HAP-1 (cell line): ENCODE data around the gene DCP1A.
"Not testable (repeated sequence)": the region's sequence is repeated elsewhere in the genome, so short reads cannot be mapped to it uniquely, and the experiment has no call there.

Experiments
- DNase-seq, 2 experiments: peaks; one replicate each; pipeline ENCODE4 v3.0.0-alpha.2; 2016 to 2020; ENCODE audit warnings: low spot score in 2 of 2
- H3K27me3 ChIP-seq: fragments of 250-450 bp; sonication (Bioruptor Pico); 2 replicates; pipeline ENCODE4 v1.5.1; 2020; ENCODE audit warnings: low read depth, mild to moderate bottlenecking, moderate library complexity
- H3K36me3 ChIP-seq: fragments of 250-450 bp; sonication (Bioruptor Pico); replicated peaks from 2 replicates; pipeline ENCODE4 v1.5.1; 2020; ENCODE audit warnings: mild to moderate bottlenecking
- H3K4me1 ChIP-seq: fragments of 250-450 bp; sonication (Bioruptor Pico); 2 replicates; pipeline ENCODE4 v1.5.1; 2020; ENCODE audit warnings: mild to moderate bottlenecking
- H3K4me3 ChIP-seq: fragments of 250-450 bp; sonication (Bioruptor Pico); 2 replicates; pipeline ENCODE4 v1.5.1; 2020; ENCODE audit warnings: mild to moderate bottlenecking, moderate library complexity
- H3K9me3 ChIP-seq: fragments of 250-450 bp; sonication (Bioruptor Pico); 2 replicates; pipeline ENCODE4 v1.5.1; 2020; ENCODE audit warnings: mild to moderate bottlenecking, moderate library complexity
- in situ Hi-C: fragments of 300-500 bp; cut with MboI; formaldehyde crosslinking; loops from 3 replicates; pipeline ENCODE4 v1.14.3; 2020; ENCODE audit warnings: low sequenced_read_pairs, inconsistent platforms, mixed read lengths

Gene DCP1A

DNA sequence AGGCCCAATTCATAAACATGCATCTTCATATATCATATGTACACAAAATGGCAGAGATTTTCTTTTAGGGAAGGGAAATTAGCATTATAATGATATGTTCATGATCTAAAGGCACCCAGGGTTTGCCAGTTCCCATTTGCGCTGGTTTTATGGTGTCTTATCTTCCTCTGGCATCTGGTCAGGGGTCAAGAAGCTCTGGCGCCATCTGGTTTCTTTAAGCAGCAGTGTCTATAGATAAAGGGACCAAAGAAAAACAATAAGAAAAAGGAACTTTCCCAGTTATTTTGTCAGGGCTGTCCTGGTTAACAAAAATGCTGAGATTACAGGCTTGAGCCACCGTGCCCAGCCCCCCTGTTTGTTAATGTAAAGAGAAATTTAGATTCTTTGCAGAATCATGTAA, 3.3 kb upstream of the DCP1A start:
- in situ Hi-C loops: no loop called here
- no peak overlapping the region for H3K4me3 ChIP-seq
- H3K4me1 ChIP-seq: peaks cover 21% of the 10 kb centered on the region
- no peaks in the 10 kb centered on the region; the same call in 1 of the 2 replicates for H3K36me3 ChIP-seq
- H3K27me3 ChIP-seq: no peaks in the 10 kb centered on the region
- peaks cover 4% of the 10 kb centered on the region; the same call in 1 of the 2 replicates for H3K9me3 ChIP-seq
- DNase-seq: peak; percentile 83 to 97

DNA sequence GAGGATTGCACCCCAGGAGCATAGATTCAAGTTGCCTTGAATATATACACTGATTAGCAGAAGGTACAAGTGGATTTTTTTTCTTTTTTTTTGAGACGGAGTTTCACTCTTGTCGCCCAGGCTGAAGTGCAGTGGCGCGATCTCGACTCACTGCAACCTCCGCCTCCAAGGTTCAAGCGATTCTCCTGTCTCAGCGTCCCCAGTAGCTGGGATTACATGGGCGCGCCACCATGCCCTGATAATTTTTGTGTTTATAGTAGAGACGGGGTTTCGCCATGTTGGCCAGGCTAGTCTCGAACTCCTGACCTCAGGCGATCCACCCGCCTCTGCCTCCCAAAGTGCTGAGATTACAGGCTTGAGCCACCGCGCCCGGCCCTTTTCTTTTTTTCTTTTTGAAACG, 775 bp upstream of the DCP1A start:
- DNase-seq, in situ Hi-C loops: not testable (repeated sequence)
- H3K4me1 ChIP-seq: peaks cover 30% of the 10 kb centered on the region

DNA sequence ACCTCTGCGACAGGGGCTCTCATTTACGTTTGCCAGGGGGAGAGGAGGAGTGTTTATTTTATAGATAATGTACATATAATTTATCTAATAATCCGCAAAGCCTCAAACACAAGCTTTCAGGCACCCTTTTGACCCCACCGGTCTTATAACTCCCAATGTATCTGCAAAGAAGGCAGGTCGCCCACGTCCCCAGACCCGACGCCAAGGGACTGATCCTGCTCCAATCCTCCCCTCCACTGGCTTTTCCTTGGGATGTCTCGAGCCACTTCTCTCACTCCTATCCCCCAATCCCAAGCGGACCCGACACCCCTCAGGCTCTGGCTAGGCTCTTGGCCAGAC, 452 bp downstream of the DCP1A start:
- in situ Hi-C loops: no loop called here
- peaks cover 20% of the 10 kb centered on the region for H3K36me3 ChIP-seq
- DNase-seq: peak in 1 of 2 experiments; percentile 17

More for the DNA sequence above, 775 bp upstream of the DCP1A start:
- H3K9me3 ChIP-seq, H3K27me3 ChIP-seq: not testable (repeated sequence)
- Histone ChIP-seq H3K4me3 (peak overlapping the region; percentile 94), H3K36me3 (peaks cover 11% of the 10 kb centered on the region)

DNA sequence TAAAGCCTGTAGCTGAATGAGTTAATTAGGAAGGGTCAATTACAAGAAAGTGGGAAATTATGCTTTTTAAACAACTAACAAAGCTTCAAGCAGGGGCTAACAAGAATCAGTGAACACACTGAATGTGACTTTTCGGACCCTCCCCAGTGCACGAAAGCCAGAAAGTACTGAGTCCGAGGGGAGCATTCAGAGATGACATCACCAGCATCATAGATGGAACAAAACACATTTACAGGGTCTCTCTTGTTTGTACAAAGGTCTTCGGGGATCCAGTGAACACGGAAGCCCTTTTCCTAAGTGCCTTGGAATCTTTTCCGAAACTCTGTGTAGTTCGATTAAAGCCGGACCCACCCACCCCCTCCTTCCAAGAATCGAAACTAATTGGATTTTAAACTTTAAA, 829 bp downstream of the DCP1A start:
- DNase-seq: no peak
- peaks cover 23% of the 10 kb centered on the region for H3K36me3 ChIP-seq
- H3K4me3 ChIP-seq: peak overlapping the region; percentile 94
- in situ Hi-C loops: no loop called here
- no peaks in the 10 kb centered on the region for H3K27me3 ChIP-seq
- H3K4me1 ChIP-seq: peaks cover 30% of the 10 kb centered on the region
- no peaks in the 10 kb centered on the region for H3K9me3 ChIP-seq

More for the DNA sequence above, 452 bp downstream of the DCP1A start:
- Histone ChIP-seq H3K27me3 (no peaks in the 10 kb centered on the region), H3K4me3 (peak overlapping the region; percentile 94), H3K4me1 (peaks cover 30% of the 10 kb centered on the region), H3K9me3 (no peaks in the 10 kb centered on the region)

DNA sequence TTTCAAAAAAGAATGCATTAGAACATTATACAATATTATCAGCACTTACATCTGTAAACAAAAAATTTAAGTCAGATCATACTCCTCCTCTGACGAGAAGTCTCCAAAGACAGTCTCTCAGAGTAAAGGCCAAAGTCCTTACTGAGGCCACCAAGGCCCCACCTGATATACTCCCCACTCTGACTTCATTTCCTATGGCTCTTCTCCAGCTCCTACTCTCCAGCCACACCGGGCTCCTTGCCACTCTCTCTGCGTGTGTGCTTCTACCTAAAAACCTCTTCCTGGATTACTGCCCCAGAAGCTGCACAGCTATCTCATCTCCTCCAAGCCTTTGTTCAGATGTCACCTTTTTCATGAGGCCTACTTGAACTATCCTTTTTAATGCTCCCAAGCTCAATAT, 5.0 kb downstream of the DCP1A start:
- H3K4me1 ChIP-seq: peaks cover 15% of the 10 kb centered on the region
- no peaks in the 10 kb centered on the region for H3K9me3 ChIP-seq
- in situ Hi-C loops: no loop called here
- no peak for DNase-seq
- H3K4me3 ChIP-seq: no peak overlapping the region
- H3K27me3 ChIP-seq: no peaks in the 10 kb centered on the region
- peaks cover 55% of the 10 kb centered on the region for H3K36me3 ChIP-seq

DNA sequence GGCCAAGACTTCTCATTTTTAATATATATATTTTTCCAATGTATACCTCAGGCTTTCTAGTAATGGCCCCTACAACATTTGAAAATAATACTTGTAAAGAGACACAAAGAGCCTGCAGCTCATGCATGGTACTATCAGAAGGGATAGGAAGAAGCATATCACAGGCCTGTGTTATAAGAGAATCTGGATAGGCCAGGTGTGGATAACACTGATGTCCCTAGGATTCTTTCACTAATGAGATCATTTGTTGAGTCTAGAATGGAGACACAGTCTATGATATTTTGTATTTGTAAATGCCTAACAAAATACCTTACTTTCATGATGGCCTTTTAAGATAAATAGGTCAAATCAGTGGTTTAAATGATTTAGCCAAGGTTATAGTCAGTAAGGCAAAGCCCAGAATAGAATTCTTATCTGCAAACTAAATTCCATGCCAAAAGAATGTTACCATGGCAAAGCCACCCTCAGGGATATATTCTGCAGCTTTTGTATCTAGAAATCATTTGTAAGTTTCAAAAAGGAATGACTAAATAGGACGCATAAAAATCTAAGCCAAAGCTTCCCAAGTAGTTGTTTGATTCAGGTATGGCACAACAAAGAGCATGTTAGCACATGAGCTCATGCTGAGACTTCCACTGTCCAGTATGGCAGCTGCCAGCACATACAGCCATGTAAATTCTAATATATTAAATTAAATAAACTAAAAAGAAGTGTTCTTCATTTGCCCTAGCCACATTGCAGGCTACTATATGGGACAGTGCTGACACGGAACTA, 10.0 kb downstream of the DCP1A start:
- Histone ChIP-seq H3K36me3 (peaks cover 51% of the 10 kb centered on the region), H3K4me1 (no peaks in the 10 kb centered on the region), H3K27me3 (no peaks in the 10 kb centered on the region), H3K9me3 (no peaks in the 10 kb centered on the region), H3K4me3 (no peak overlapping the region)
- no peak for DNase-seq
- in situ Hi-C loops: no loop called here

DNA sequence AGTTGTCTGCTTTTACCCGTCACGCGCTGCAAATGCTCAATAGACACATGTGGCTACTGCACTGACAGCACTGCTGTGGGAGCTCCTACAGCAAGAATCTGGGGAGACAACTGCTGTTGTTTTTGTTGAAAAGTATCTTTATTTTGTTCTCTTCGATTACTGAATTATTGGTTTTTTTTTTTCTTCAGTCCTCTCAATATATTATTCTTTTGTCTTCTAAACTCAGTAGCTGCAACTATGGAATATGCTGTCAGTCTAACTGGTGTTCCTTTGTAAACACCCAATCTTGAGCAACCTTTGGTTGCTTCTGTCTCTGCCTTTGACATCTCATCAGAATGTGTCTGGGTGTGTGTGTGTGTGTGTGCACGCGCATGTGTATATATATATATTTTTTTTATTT, 12.6 kb downstream of the DCP1A start:
- DNase-seq: no peak
- Histone ChIP-seq H3K27me3 (no peaks in the 10 kb centered on the region), H3K36me3 (peaks cover 44% of the 10 kb centered on the region), H3K4me1 (no peaks in the 10 kb centered on the region), H3K4me3 (no peak overlapping the region), H3K9me3 (no peaks in the 10 kb centered on the region)
- in situ Hi-C loops: no loop called here

DNA sequence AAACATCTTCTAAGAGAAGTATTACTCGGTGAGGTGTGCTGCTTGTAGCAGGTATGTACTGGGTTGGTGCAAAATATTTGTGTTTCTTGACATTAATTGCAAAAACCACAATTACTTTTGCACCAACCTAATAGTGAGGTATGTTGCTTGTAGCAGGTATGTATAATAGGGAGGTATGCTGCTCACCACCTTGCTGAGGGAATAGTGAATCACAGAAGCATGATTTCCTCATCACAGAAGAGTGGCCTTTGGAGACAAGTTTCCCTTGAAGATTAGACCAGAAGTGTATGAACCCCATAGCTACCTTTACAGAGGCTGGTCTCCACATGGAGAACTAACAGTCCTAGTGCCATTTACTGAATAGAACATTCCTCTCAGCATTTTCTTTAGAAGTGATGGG, 15.5 kb downstream of the DCP1A start:
- Histone ChIP-seq H3K27me3 (no peaks in the 10 kb centered on the region), H3K4me3 (no peak overlapping the region), H3K9me3 (no peaks in the 10 kb centered on the region), H3K4me1 (no peaks in the 10 kb centered on the region), H3K36me3 (peaks cover 39% of the 10 kb centered on the region)
- no peak for DNase-seq
- in situ Hi-C loops: no loop called here

DNA sequence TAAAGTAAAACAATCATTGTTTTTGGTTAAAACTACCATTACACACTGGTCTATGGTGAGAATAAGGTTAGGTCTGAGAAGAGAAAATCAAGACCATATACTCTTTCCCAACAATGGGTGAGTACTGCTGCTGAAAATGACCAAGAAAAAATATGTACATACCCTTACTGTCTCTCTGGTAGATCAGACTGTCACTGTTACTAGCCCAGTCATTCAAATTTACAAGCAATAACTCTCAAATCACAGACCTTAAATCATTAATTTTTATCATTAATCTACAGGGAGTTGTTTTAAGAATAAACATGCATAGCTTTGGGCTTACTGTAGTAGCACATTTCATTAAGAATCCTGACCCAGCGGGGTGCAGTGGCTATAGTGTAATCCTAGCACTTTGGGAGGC, 17.4 kb downstream of the DCP1A start:
- in situ Hi-C loops: no loop called here
- peaks cover 47% of the 10 kb centered on the region for H3K36me3 ChIP-seq
- no peak for DNase-seq
- H3K9me3 ChIP-seq: no peaks in the 10 kb centered on the region
- H3K27me3 ChIP-seq: no peaks in the 10 kb centered on the region
- H3K4me3 ChIP-seq: no peak overlapping the region
- no peaks in the 10 kb centered on the region for H3K4me1 ChIP-seq

DNA sequence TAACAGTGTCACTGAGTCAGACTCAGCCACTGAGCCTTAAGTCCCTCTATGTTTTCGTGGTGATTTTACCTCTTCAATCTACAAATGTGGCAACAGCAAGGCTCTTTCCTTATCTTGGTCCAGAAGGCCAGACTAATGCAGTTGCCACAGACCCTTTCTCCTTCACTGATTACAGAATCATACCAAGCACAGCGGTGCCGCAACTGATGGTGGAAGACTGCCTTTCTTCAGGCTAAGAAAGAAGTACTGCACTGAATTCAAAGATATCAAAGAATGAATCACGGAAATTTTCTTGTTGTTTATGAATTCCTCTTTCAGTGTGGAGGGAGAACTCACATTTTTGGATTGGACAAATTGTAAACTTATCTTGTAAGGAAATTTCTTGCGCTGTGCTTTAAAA, 18.6 kb downstream of the DCP1A start:
- H3K27me3 ChIP-seq: no peaks in the 10 kb centered on the region

DNA sequence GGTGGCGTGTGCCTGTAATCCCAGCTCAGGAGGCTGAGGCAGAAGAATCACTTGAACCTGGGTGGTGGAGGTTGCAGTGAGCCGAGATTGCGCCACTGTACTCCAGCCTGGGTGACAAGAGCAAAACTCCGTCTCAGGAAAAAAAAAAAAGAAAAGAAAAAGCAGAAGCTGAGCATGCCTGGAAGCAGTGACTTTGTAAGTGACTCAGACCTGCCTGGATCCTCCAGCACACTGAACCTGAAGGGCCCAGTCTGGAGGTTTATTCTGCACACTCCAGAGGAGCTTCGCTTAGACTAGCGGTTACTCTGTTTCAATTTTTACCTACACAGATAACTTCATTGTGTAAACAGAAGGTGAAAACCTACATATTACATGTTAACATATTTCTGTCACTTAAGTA, 19.4 kb downstream of the DCP1A start:
- H3K4me3 ChIP-seq, DNase-seq, in situ Hi-C loops, H3K27me3 ChIP-seq, H3K9me3 ChIP-seq, H3K4me1 ChIP-seq: not testable (repeated sequence)
- H3K36me3 ChIP-seq: peaks cover 44% of the 10 kb centered on the region

More for the DNA sequence above, 18.6 kb downstream of the DCP1A start:
- in situ Hi-C loops: no loop called here
- DNase-seq: no peak
- H3K36me3 ChIP-seq: peaks cover 40% of the 10 kb centered on the region
- H3K4me3 ChIP-seq: no peak overlapping the region
- H3K4me1 ChIP-seq: no peaks in the 10 kb centered on the region
- H3K9me3 ChIP-seq: no peaks in the 10 kb centered on the region

DNA sequence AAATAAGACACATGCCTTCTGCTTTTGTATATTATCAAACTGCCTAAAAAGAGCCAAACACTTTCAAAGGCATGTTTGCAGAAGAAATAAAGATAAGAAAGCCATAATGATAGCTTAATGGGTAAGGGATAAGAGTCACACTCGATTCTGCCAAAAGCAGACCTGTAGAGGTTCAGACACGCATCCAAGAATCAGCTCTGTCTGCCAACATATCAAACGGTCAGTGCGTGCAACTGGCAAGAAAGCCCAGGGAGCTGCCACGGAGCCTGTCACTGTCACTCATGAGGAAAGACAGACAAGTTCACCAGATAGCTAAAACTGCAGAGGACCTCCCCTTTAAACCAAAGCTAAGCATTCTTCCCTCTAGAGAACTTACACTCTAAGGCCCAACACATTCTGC, 23.2 kb downstream of the DCP1A start:
- DNase-seq: no peak
- H3K9me3 ChIP-seq: no peaks in the 10 kb centered on the region
- peaks cover 30% of the 10 kb centered on the region for H3K36me3 ChIP-seq
- H3K27me3 ChIP-seq: no peaks in the 10 kb centered on the region
- in situ Hi-C loops: no loop called here
- H3K4me1 ChIP-seq: peaks cover 3% of the 10 kb centered on the region; the same call in 1 of the 2 replicates
- no peak overlapping the region for H3K4me3 ChIP-seq

DNA sequence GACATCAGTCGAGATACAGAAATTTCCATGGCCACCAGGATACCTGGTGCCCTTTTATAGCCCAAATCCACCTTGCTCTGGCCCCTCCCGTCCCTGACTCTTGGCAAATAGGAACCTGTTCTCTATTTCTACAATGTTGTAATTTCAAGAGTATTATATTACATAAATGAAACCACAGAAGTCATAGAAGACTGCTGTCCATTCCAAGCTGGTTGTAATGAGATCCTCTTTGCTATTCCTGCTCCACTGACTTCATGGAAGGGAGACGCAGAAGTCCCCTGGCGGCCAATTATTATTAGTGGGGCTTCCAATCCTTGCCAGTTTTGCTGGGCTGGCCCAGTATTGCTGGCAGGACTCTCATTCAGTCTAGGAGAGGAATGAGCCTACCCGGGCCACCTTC, 26.6 kb downstream of the DCP1A start:
- no peaks in the 10 kb centered on the region for H3K9me3 ChIP-seq
- no peak overlapping the region for H3K4me3 ChIP-seq
- H3K4me1 ChIP-seq: peaks cover 3% of the 10 kb centered on the region; the same call in 1 of the 2 replicates
- no peak for DNase-seq
- in situ Hi-C loops: no loop called here
- H3K27me3 ChIP-seq: no peaks in the 10 kb centered on the region
- H3K36me3 ChIP-seq: peaks cover 24% of the 10 kb centered on the region

DNA sequence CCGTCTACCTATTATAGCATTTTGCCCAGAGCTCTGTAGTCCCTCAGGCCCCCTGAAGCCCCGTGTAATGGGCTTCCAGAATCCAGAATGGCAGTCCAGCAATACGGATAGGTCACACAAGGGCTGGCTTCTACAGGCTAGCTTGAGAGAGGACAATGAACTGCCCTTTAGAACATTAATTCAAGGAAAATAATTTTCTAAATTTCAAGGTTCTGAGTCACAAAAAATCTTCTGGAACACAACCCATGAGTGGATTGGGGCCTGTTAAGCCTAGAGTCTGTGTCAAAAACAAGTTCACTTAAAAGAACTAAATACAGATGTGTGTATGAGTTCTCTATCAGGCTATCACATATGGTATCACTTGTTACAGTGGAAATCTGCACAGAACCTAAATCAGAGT, 28.8 kb downstream of the DCP1A start:
- no peak for DNase-seq

DNA sequence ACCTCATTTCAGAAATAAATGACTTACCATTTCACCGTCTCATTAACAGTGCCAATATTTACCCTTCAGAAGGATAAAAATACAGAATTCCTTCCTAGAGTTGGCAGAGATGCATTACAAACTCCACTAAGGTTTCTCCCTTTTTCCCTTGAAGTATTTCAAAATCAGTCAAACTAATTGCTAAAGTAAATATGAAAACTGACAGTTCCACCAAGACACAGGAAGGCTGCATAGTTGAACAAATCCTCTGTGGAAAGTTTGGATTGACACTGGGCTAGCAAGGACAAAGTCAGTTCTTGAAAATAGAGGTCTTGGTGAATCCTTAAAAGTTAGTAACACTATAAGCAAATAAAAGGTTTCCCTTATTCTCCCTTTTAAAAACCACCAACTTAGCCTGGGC, 34.5 kb downstream of the DCP1A start:
- H3K4me3 ChIP-seq: no peak overlapping the region
- no peaks in the 10 kb centered on the region for H3K9me3 ChIP-seq
- H3K4me1 ChIP-seq: no peaks in the 10 kb centered on the region
- no peaks in the 10 kb centered on the region for H3K27me3 ChIP-seq
- in situ Hi-C loops: no loop called here
- H3K36me3 ChIP-seq: peaks cover 53% of the 10 kb centered on the region
- no peak for DNase-seq

More for the DNA sequence above, 28.8 kb downstream of the DCP1A start:
- Histone ChIP-seq H3K4me3 (no peak overlapping the region), H3K4me1 (peaks cover 3% of the 10 kb centered on the region; the same call in 1 of the 2 replicates), H3K27me3 (no peaks in the 10 kb centered on the region), H3K9me3 (no peaks in the 10 kb centered on the region), H3K36me3 (peaks cover 28% of the 10 kb centered on the region)
- in situ Hi-C loops: no loop called here
